HCEC 1CT (cell line): Measurements from ENCODE around the gene SCGB1A1.
"Not testable (repeated sequence)": the region's sequence is repeated elsewhere in the genome, so short reads cannot be mapped to it uniquely, and the experiment has no call there.

ENCODE experiments used
- DNase-seq: peaks from one replicate; pipeline ENCODE4 v3.0.0-alpha.2; 2017

The SCGB1A1 gene

DNA sequence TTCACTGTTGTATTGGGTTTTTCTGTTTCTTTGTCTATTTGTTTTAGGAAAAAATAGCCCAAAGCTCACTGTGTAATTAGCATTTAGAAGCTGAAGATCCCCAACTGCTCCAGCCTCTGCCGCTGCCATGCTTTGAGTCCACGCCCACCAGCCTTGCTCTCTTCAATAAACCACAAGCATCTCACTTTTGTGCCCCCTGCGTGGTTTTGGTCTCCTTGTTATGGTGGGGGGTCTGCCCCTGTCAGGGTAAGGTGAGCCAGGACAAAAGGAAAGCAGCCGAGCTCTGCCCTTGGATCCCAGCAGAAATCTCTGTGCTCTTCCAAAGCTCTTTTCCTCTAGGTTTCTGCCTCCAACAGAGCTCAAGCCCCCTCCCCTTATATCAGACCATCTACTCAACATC, 4.2 kb downstream of the SCGB1A1 start:
- no peak for DNase-seq

GRCh38 chr11:62427630-62428233, 8.9 kb downstream of the SCGB1A1 start:
- DNase-seq: peak; percentile 63

DNA sequence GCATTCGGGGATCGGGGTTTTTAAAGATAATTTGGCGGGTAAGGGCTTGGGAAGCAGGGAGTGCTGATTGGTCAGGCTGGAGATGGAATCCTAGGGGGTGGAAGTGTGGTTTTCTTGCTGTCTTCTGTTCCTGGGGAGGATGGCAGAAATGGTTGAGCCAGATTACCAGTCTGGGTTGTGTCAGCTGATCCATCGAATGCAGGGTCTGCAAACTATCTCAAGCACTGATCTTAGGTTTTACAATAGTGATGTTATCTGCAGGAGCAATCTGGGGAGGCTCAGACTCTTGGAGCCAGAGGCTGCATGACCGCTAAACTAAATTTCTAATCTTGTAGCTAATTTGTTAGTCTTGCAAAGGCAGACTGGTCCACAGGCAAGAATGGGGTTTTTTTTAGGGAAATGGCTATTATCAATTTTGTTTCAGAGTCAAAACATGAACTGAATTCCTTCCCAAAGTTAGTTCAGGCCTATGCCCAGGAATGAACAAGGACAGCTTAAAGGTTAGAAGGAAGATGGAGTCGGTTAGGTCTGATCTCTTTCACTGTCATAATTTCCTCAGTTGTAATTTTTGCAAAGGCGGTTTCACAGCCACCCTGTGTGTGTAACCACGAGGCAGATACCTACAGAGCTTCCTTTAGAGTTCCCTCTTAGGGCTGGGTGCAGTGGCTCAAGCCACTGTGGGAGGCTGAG, 10.2 kb downstream of the SCGB1A1 start:
- DNase-seq: no peak

GRCh38 chr11:62430425-62430824, 11.6 kb downstream of the SCGB1A1 start:
- no peak for DNase-seq

DNA sequence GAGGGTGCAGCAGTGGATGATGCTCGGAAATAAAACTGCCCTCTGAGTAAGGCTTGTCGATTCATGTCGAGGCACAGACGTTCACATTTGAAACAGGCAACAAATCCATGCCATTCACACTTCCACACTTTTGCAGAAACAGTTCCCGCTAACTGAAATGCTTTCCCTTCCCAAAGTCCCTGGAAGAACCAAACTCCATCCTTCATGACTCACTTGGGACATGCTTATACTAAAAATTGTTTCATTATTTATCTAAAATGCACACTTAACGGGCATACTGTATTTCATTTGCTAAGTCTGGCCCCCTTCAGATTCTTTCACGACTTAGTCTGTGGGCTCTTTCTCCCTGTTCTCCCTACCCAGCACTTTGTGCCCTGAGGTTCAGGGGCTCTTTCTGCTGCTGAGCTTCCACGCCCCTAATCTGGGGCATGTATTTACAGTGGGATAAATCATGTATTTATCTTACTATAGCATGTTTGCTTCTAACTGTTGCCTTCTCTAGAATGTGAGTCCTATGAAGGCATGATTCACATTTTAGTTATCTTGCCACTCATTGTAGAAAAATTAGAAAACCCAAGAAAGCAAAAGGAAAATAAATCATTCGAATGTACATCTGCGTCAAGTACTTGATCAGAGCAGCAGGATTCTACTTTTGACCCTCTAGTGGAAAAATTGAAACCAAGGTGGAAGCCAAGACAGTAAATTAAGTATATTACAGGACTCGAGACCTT, 12.5 kb downstream of the SCGB1A1 start:
- DNase-seq: peak; percentile 93

GRCh38 chr11:62432695-62433094, 13.9 kb downstream of the SCGB1A1 start:
- no peak for DNase-seq

- DNase-seq: no peak
These were observed 14.5 kb downstream of the SCGB1A1 start for GRCh38 chr11:62433141-62433903.

- no peak for DNase-seq
These were observed 15.1 kb downstream of the SCGB1A1 start for GRCh38 chr11:62433904-62434276.

DNA sequence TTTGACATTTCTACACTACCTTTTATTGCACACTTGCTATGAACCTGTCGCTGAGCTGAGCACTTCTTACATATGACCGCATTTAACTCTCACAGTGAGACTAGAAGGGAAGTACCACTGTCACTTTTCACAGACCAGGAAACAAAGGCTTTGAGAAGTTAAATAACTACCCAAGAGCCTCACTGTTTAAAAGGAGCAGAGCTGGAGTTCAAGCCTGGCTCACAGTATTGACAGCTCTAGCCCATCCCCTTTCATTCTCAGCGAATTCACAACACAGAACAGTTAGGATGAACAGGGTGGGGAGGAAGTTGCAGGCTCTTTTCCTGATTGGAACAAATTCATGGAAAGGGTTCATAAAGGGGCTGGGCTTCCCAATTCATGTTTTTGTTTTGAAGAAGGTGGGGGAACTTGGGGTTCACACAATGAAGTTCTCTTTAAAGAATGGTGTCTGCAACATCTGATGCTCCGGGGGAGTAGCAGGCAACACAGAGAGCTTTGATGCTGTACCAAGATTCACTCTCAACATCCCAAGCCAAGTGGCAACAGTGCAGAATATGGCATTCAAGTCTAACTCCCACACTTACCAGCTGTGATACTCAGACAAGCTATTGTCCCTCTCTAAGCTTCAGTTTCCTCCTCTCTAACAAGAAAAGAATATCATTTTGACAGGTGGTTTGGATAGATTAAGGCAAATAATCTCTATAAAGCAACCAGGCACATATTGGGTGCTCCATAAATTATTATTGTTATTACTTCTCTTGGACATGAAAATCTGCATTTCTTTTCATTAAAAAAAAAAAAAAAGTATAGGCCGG, 17.2 kb downstream of the SCGB1A1 start:
- DNase-seq: no peak

- no peak for DNase-seq
These were observed 18.8 kb downstream of the SCGB1A1 start for GRCh38 chr11:62437616-62438015.

DNA sequence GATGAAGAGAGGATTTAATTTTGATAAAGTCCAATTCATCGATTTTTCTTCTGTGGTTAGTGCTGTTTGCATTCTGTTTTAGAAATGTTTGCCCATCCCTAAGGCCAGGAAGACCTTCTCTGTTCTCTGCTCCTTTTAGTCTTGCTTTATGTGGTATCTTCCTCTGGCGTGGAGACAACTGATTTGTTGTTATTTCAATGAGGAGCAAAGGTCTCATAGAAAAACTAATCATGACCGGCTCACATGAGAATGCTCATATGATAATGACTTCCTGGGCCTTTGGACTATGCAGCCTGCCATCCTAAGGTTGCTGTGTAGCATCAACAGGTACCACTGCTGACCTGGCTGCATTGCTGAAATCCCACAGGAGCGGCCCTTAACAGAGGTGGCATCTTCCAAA, 19.8 kb downstream of the SCGB1A1 start:
- no peak for DNase-seq

DNA sequence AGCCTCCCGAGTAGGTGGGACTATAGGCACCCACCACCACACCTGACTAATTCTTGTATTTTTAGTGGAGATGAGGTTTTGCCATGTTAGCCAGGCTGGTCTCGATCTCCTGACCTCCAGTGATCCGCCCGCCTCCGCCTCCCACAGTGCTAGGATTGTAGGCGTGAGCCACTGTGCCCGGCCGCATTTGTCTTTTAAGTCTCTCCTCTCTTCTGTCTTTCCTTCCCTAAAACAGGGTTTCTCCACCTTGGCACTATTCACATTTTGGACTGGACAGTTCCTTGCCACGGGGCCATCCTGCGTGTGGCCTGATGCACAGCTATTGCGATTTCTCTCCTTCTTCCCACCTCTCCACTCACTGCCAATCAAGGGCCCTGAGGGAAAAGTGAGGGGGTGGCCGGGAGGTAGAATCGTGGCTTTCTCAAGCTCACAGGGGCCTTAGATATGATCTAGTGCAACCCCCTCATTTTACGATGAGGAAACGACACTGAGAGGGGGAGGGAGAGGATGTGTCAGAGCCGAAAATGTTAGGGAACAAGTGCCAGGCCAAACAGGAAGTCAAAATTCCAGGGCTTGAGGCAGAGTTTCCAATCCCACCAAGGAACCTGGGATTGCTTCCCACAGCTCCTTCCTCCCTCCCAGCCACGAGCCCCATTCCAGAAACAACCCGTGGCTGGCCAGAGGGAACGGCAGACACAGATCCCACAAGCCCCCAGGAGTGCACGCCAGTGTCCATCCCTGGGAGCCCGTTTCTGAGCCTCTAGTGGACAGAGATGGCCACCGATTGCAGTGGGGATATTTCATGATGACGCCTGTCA, 21.2 kb downstream of the SCGB1A1 start:
- DNase-seq: peak; percentile 40

DNA sequence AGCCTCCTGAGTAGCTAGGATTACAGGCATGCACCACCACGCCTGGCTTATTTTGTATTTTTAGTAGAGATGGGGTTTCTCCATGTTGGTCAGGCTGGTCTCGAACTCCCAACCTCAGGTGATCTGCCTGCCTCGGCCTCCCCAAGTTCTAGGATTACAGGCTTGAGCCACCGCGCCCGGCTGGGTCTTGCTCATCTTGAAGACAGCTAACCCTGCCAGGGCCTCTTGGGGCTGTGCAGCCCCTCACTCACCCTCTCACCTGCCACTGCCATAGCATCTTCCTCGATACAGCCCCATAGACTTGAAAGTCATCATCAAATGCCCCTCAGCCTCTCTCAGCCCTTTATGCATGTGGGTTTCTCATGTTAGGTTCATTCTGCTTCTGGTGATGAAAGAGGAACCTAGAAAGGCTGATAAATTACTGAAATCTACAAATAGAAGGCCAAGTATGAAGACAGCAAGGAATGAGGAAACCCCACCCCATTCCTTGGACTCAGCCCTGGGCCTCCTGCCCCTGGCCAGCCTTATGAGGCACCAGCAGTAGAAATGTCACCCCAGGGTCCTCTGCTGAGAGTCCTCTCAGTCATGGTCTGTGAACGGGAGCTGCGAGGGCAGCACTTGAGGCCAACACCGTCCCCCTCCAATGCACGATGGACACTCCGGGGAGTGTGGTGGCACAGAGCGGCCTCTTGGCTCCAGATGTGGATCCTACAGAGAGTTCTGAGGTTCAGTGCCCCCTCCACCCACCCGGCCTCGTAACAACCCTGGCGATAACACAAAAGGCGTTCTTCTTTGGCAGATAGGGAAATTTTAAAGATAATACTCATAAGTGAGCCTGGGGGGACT, 24.8 kb downstream of the SCGB1A1 start:
- no peak for DNase-seq

DNA sequence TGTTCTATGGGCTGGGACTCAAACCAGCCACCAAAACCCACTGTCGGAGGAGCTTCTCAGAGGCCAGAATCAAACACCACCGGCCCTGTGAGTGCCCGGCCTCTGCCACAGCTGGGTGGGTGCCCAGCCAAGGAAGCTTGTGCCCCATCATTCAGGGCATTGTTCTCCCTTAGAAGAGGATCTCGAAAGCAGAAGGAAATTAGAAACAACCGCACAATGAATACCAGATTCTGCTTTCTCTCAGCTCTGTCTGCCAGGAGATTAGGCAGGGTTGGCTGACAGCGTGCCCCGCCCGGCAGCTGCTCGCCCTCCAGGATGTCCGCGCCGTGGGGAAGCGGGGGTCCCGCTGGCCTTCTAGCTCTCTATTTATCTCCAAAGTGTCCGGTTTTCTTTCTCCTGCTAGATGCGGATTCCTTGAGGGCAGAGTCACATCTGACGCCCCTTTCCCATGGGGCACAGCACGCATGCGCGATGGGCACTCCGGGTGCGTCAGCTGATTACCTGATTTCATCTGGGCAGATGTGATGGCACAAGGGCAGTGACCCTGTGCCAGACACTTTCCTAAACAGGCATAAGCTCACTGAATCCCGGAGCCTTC, 25.5 kb downstream of the SCGB1A1 start:
- peak; percentile 62 for DNase-seq

DNA sequence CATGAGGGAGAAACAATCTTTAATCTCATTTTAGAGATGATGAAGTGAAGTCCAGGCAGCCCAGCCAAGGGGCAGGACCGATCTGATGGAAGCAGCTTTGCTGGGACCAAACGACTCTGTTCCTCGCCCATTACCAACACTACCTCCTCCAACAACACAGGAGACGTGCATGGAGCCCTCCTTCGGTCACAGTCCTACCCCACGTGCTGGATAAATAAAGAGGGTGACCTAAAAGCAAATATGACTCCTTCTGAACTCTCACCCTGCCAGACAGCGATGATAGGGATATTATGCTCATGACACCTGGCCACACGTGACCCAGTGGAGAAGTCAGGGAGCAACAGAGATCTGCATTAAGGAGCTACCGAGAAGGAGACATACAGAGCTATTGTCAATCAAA, 26.0 kb downstream of the SCGB1A1 start:
- no peak for DNase-seq

GRCh38 chr11:62445314-62445740, 26.5 kb downstream of the SCGB1A1 start:
- no peak for DNase-seq

DNA sequence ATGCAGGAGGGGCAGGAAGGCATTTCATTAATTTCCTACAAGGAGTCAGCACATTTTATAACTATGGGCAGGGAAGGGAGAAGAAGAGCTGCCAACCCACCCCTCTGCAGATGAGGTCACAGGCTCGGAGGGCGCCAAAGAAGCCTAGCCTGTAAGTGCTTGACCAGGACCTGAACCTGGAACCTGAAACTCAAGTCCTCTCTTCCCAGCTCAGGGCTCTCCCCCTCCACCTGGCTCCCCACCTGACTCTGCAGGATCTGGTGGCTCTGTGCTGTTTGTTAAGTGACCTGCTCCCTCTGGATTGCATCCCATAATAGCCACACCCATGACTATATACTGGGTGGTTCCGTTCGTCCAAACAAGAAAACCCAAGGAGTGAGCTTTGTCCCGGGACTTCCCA, 27.3 kb downstream of the SCGB1A1 start:
- DNase-seq: no peak

DNA sequence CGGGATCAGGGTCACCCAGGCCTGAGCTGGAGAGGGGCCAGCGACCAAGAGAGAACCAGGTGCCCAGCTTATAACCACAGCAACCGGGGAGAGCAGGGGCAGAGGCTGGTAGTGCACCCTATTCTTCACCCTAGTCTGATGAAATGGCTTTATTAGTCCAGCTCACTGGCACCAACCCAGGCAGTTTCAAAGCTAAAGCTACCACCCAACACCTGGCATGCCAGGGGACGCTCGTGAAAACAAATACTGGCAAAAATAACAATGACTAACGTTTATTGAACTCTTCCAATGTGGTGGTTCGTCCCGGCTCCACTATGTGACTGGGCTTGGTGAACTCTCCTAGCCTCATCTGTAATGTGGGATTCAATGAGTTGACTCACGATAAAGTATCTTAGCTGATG, 30.6 kb downstream of the SCGB1A1 start:
- no peak for DNase-seq

DNA sequence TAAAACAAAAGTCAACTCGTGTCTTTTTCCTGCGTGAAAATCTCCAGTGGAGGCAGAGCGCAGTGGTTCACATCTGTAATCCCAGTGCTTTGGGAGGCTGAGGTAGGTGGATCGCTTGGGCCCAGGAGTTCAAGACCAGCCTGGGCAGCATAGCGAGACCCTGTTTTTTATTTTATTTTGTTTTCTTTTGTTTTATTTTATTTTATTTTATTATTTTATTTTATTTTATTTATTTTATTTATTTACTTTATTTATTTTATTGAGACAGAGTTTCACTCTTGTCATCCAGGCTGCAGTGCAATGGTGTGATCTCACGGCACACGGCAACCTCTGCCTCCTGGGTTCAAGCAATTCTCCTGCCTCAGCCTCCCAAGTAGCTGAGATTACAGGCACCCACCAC, 31.1 kb downstream of the SCGB1A1 start:
- DNase-seq: not testable (repeated sequence)

- no peak for DNase-seq
These were observed 31.9 kb downstream of the SCGB1A1 start for GRCh38 chr11:62450543-62451240.
